MM.1S (cell line): ENCODE measurements around the gene IQCK.

Experiments used
- CTCF ChIP-seq: fragments of 300-600 bp; sonication (generic); IDR thresholded peaks from 2 replicates; pipeline ENCODE4 v1.5.1; 2016; ENCODE audit warnings: antibody characterized with exemption, low read length, mixed read lengths
- EZH2 ChIP-seq: fragments of 300-600 bp; sonication (generic); optimal IDR thresholded peaks from 2 replicates; pipeline ENCODE3; 2017; ENCODE audit warnings: low read depth, mild to moderate bottlenecking, antibody characterized with exemption, low read length, mixed read lengths
- EZH2phosphoT487 ChIP-seq: fragments of 300-600 bp; sonication (generic); IDR thresholded peaks from 2 replicates; pipeline ENCODE4 v1.6.1; 2018; ENCODE audit warnings: antibody characterized with exemption, low read length

- TF ChIP-seq CTCF (no peak), EZH2 (no peak), EZH2phosphoT487 (no peak)
These were observed 91.1 kb downstream of the IQCK start for GRCh38 chr16:19809121-19809635.
